ENCODE measurements around the gene RDM1.
"Not testable (repeated sequence)": the region's sequence is repeated elsewhere in the genome, so short reads cannot be mapped to it uniquely, and the experiment has no call there.

Gene RDM1

GRCh38 chr17:35930211-35931065 lies at the start of gene RDM1:
TSS of gene RDM1 (minus strand) at chr17:35930773. CDS start at chr17:35930727, 46 bp downstream.
- peak; percentile 91 to 94 (median 93) for DNase-seq

DNA sequence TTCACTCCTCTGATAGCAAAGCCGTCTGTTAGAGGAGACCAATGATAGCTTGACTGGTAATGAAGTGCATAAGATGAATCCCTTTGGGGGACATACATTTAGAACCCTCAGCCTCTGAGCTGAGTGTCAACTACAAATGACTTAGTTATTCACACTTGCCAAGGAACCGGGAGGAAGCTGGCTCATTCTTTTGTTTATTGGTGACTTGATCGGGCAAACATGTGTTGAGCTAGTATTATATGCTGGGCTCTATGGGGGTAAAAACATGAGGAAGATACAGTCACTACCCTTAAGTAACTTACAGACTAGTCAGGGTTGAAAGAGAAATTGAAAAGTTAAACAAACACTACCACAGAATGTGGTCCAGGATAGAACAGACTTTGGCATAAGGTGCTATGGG lies 47.8 kb upstream of the RDM1 start:
- no peak for DNase-seq

- no peak for DNase-seq
These were observed 46.9 kb upstream of the RDM1 start for GRCh38 chr17:35977509-35977908.

DNA sequence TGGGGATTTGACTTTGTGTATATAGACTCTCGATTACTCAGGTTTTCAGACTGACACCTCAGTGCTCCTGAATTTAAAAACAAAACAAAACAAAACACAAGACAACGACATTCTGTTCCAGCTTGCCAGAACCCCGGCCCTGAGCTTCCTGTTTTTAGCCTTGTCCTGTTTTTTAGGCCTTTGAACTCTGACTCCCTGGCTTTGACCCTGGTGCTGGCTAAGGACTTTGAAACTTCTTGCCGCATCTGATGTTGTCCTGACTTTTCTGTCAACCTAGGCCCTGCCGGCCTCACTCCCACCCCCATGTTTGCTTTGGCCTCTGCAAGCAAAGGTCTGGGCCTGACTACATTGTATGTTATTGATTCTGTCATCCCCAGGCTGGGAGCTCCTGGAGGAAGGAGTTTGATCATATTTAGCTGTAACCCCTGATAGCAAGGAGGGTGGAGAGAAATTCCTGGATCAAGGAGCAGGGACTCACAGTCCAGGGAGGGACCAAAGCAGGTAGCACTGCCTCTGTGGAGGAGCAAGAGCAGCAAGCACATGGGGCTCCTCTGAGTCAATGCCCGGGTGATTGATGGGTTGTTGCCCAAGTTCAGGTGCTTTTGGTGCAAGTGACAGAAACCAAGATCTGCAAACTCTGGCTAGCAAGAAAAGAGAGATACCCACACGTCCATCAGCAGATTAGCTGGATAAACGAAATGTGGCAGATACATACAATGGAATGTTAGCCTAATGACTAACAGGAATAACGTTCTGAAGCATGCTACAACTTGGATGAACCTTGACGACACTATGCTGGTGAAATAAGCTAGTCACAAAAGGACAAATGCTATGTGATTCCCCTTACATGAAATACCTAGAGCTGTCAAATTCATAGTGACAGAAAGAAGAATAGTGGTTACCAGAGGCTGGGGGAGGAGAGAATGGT lies 43.0 kb upstream of the RDM1 start:
- DNase-seq: no peak

GRCh38 chr17:35972945-35973332 lies 42.4 kb upstream of the RDM1 start:
- DNase-seq: no peak

- DNase-seq: no peak
These were observed 42.0 kb upstream of the RDM1 start for GRCh38 chr17:35972535-35972934.

DNA sequence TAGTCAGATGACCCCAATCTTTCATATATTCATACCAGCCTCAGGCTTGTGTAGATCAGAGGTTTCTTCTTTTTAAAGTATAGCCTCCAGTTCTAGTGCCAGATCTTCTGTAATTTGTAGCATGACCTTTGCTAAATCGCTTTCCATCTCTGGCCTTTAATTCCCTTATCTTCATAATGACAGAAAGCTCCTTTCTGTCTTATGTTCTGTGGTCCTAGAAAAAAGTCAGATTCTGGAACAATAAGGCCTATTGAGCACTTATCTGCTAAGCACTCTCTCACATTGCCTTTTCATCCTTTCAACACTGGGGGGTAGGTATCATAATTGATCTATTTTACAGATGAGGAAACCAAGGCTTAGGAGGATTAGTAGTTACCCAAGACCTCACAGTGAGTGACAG lies 41.5 kb upstream of the RDM1 start:
- no peak for DNase-seq

DNA sequence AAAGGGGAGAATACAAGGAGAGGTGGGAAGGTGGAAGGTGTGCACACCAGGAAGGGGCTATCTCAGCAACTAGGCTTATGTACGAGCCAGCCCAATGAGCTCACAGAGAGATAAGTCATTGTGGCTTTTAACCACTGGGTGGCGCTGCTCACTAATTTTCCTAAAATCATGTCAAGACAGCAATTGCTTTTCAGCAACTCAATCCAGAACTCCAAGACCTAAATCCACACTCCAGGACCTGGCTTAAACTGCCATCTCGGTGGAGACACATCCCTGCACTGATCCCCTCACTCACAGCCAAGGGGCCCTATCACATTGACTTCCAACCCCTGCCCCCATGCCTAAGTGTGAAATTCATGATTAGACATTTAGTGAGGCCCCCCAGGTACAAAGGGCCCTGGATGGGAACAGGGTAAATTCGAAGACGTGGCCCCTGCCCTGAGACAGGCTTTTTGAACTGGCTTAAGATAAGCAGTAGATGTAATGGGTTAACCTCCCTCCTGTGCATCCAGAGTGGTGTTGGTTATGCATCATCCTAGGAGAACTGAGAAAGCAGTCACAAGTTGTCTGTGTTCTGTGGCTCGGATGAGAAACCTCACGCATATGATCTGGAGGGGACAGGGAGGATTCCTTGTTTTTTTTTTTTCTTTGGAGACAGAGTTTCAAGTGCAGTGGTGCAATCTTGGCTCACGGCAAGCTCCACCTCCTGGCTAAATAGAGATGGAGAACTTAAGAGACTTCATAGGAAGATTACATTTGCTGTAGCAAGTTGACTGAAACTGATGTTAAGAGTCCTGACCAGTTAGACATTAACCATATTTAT lies 39.2 kb upstream of the RDM1 start:
- peak; percentile 54 to 91 (median 84) for DNase-seq

GRCh38 chr17:35968520-35969054 lies 38.0 kb upstream of the RDM1 start:
- no peak for DNase-seq

DNA sequence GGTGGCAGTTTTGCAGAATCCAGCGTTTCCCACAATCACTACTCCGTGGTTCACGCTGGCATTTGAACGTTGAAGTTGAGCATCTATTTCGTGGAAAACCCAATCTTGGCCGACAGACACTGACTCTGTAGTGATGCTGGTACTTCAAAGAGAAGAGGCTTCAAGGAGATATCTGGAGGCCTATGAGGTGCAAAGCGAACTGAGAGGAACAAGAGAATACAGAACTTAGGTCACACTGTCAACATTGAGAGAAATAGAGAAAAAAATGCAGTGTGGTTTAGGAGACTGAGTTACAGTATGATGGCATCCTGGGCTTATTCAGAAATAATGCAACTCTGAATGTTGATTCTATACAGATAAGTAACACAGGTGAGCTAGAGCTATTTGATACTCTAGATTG lies 34.7 kb upstream of the RDM1 start:
- DNase-seq: no peak

DNA sequence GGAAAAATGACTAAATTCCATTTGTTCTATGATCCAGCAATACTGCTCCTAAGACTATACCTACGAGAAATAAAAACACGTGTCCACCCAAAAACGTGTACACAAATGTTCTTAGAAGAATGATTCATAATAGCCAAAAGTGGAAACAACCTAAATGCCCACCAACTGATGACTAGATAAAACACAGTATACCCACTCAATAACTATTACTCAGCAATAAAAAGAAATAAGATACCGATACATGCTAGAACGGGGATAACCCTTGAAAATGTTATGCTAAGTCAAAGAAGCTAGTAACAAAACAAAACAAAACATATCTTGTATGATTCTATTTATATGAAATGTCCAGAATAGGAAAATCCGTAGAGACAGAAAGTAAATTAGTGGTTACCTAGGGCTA lies 33.1 kb upstream of the RDM1 start:
- no peak for DNase-seq

DNA sequence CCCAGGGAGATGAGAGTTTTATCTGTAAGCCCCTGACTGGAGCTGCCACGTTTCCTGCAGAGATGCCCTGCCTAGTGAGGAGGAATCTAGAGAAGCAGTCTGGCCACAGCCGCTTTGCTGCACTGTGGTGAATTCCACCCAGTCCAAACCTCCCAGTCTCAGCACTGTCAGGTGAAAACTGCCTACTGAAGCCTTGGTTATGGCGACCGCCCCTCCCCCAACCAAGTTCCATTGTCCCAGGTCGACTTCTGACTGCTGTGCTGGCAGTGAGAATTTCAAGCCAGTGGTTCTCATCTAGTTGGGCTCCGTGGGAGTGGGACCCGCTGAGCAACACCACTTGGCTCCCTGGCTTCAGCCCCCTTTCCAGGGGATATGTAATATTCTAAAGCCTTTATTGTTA lies 23.1 kb upstream of the RDM1 start:
- no peak for DNase-seq

DNA sequence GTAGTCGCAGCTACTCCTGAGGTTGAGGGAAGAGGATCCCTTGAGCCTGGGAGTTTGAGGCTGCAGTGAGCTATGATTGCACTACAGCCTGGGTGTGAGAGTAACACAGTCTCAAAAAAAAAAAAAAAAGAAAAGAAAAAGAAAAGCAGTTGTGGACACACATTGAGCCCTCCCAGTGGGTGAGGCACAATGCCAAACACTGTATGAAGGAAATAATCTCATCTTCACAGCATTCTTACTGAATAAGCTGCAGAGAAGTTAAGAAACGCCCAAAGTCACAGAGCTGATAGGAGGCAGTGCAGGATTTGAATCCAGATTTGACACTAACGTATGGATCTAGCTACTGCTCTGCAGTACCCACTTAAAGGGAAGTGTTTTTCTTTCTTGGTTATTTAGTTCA lies 18.8 kb upstream of the RDM1 start:
- no peak for DNase-seq

DNA sequence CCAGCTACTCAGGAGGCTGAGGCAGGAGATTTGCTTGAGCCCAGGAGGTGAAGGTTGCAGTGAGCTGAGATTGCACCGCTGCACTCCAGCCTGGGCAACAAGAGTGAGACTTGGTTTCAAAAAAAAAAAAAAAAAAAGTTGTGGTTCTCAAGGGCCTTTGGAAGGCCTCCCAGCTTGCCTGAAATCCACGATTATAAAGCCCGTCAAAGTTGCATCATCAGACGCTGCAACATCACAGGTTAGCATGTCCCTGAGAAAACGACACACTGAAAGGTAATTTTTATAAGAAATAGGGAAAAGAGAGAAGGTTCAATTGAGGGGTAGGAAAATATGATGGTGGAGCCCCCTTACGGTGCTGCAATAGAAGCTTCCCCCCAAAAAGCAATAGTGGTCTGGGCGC lies 17.5 kb upstream of the RDM1 start:
- DNase-seq: no peak

DNA sequence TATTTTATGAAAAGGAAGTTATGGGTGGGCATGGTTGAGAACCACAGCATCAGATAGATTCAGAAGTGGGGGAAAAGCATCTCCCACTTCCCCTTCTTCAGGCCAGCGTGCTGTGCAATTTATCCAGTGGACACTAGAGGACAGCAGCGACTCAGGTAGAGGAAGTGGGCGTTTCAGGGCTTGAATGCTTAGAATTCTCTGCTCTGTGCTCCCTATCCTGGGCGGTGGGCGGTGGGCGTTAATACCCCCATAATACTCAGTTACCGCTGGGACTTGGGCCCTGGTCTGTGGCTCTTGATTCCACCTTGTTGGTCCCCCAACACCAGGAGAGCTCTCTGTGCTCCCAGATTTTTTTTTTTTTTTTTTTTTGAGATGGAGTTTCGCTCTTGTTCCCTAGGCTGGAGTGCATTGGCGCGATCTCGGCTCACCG lies 16.6 kb upstream of the RDM1 start:
- peak; percentile 64 to 84 (median 72) for DNase-seq

GRCh38 chr17:35944151-35944550 lies 13.6 kb upstream of the RDM1 start:
- DNase-seq: no peak

DNA sequence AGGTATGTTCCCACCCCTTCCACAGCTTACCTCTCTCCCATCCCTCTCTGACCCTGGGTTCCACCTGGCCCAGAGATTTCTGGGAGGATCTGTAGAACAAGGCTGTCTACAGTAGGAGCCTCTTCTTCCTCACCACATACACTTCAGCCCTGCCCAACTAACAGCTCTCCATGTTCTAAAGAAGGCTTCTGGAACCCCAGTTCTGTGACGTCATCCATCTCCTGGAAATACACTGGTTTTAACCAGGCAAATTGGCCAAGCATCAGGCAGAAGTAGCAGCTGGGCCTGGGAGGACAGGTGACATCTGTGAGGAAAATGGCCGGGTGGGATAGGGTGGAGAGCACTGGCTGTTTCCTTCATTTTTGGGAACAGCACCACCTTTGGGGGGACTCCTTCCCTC lies 13.0 kb upstream of the RDM1 start, which contains the start of gene LYZL6:
Gene LYZL6 (minus strand): TSS at position 177 of the 400 bp plus-strand sequence. CDS start 4,357 bp downstream, outside the sequence.
- DNase-seq: no peak

DNA sequence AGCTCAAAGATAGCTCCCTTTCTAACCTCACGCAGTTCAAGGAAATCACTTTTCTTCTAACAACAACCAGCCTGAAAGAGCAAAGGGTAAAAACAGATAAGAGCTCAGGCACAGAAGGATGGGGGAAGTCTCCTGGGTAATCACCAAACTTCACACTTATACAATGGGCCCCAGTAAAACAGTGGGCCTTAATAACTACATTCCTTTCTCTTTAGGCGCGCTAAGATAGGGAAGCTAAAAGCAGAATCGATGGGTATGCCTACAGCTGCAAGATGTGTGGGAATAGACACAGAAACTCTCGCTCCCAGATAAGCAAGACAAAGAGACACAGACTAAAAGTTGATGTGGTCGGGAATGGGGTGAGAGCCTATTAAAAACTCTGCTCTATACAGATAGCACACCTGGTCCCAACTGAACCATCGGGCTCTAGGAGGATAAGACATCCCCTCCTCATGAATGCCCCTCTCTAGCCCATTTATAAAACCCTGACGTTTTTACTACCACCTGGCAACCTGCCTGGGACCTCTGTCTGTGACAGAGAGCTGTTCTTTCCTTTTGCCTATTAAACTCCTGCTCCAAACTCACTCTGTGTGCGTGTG lies 12.1 kb upstream of the RDM1 start:
- no peak for DNase-seq

GRCh38 chr17:35938492-35938891 lies 7.9 kb upstream of the RDM1 start:
- not testable (repeated sequence) for DNase-seq

GRCh38 chr17:35936063-35936462 lies 5.5 kb upstream of the RDM1 start:
- DNase-seq: no peak

DNA sequence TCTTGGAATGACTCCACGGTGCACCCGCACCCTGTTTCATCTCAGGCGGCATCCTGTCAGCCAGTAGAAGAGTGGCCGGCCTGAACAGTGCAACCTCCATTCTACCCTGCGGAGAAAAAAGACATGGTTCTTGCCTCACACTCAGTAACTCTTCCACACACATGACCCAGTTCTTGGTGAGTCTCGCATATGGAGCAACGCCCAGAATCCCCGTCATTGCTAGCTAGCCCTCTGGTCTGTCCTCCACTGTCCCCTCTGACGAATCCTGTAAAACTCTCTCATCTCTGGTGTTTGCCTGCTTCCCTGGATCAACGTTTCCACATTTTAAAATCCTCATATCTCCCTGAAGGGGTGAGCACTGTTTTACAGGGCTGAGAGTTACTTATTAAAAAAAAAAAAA lies 4.2 kb upstream of the RDM1 start:
- DNase-seq: no peak

DNA sequence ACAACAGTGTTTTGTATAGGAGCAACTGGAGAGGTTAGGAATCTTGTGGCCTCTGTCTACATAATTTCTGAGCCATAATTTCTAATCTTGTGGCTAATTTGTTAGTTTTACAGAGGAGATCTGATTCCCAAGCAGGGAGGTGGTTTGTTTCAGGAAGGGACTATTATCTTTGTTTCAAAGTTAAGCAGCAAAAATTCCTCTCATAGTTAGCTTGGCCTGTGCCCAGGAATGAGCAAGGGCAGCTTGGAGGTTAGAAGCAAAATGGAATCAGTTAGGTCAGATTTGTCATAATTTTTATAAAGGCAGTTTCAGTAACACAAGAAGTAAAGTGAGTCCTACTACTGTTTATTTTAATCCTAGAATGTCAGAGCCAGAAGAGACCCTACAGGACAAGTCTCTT lies 2.0 kb upstream of the RDM1 start:
- DNase-seq: no peak
